NCI-H345 (cell line): ENCODE data around the gene KCNMA1.
"Not testable (repeated sequence)": the region's sequence is repeated elsewhere in the genome, so short reads cannot be mapped to it uniquely, and the experiment has no call there.

Source experiments
- DNase-seq: peaks from one replicate; lab custom pipeline; 2025; lab: John Stamatoyannopoulos, UW

The KCNMA1 gene

GRCh38 chr10:77532068-77532467 is 105.5 kb downstream of the KCNMA1 start:
- no peak for DNase-seq

DNA sequence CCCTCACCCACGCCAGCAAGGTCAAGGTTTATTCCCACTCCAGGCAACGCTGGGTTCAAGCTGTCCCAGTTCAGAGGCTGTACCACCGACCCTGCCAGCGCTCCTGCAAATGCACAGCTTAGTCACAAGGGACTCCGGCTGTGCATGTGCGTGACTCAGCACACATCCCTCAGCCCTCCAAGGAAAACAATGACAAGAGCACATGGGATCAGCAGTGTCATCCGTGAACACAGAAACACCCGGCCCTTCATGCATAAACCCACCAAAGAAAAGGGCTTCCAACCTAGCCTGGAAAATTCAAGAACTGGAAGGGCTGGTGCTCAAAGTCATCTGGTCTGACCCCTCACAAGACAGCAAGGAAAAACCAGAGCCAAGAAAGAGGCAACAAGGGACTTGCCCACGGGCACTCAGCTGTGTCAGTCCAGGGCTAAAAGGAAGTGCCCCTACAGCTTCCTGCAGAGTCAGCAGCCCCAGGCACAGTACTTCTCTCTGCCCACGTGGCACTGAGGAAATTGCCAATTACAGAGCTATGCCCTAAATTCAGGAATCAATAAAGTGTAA is 106.1 kb downstream of the KCNMA1 start:
- DNase-seq: peak; percentile 47

- DNase-seq: no peak
Observed at GRCh38 chr10:77530011-77530410, 107.6 kb downstream of the KCNMA1 start.

DNA sequence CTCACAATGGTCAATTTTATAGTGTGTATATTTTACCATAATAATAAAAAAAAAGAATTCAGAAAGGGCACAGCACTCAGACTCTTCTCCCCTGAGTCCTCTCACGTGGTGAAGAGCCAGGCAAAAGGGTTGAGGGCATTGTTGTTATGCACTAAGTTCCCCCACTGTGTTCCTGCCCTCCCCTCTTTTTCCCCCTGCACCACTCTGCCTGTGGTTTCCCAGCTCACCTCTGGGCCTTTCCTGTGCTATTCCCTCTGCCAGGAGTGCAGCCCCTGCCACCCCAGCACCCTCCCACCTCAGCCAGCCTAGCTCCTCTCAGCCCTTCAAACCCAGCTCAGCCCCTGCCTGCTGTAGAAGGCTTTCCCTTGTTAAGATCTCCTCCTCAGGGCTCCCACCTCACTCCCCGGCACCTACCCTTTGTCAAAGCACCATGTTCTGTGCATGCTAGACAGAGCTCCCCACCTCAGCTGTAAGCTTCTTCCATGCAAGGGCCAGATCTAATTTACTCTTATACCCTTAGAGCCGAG is 108.5 kb downstream of the KCNMA1 start:
- DNase-seq: peak; percentile 19

- no peak for DNase-seq
Observed at GRCh38 chr10:77527839-77528238, 109.8 kb downstream of the KCNMA1 start.

- DNase-seq: no peak
Observed at GRCh38 chr10:77526868-77527617, 110.6 kb downstream of the KCNMA1 start.

DNA sequence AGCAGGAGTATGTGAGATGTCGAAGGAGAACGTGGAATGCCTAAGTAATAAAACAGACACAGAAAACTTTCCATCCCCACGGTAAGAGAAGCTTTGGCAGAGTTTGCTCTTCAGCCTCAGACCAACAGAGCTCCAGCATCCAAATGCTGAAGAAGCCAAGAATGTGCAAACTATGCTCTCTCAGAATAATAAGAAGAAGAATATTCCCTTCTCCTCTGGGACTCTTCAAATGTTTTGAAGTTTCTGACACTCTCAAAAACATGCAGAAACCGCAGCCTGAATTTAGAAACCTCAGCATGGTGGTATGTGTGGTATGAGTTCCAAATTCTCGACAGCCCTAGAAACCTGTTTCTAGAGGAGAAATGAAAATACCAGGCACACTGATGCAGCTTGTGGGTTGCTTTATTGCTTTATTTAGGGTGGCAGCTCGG is 113.3 kb downstream of the KCNMA1 start:
- DNase-seq: no peak

DNA sequence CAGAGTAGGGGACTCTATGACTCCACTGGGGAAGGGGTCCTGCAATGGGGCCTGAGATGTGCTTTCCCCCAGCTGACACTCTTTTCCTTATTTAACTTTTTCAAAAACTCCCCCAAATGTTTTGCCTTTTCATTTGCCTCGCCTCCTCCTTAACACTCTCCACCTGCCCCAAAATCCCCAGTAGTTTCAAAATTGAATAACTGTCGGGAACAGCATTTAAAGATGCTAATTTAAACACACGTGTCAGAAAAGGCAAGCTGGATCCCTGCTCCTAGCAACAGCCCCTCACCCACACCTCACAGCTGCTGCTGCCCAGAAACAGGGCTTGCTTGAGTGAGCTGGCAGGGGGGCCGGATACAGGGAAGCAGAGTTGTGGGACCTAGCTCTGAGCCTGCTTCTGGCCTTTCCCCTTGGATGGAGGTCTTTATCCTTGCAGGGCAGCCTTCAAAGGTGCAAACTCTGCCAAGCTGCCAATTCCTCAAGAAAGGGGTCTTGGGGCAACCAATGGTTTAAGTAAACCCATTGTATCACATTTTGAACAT is 115.3 kb downstream of the KCNMA1 start:
- DNase-seq: no peak

DNA sequence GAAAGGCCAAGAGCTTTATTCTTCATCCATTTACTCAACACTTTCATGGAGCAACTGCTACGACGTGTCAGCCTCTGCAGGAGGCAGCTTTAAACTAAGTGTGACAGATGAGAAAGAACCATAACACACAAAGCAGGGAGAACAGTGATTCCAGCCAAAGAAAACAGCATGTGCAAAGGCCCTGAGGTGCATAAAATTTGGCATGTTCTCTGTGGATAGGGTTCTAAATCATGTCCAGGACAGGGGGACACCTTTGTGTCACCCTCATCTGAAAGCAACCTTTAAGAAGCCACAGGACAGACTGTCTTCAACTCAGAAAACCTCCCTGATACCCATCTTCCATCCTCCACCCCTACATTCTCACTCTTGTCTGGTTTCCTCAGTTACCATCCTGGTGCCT is 116.6 kb downstream of the KCNMA1 start:
- DNase-seq: no peak

- no peak for DNase-seq
Observed at GRCh38 chr10:77520290-77520689, 117.3 kb downstream of the KCNMA1 start.

DNA sequence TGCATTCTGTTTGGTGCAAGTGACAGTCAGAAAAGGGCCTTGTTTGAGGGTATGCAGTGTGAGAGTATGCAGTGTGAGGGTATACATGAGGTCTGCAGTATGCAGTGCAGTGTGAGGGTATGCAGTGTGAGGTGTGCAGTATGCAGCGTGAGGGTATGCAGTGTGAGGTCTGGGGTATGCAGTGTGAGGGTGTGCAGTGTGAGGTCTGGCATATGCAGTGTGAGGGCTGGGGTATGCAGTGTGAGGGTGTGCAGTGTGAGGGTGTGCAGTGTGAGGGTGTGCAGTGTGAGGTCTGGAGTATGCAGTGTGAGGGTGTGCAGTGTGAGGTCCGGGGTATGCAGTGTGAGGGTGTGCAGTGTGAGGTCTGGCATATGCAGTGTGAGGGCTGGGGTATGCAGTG is 117.8 kb downstream of the KCNMA1 start:
- DNase-seq: not testable (repeated sequence)

- no peak for DNase-seq
Observed at GRCh38 chr10:77518910-77519274, 118.7 kb downstream of the KCNMA1 start.

DNA sequence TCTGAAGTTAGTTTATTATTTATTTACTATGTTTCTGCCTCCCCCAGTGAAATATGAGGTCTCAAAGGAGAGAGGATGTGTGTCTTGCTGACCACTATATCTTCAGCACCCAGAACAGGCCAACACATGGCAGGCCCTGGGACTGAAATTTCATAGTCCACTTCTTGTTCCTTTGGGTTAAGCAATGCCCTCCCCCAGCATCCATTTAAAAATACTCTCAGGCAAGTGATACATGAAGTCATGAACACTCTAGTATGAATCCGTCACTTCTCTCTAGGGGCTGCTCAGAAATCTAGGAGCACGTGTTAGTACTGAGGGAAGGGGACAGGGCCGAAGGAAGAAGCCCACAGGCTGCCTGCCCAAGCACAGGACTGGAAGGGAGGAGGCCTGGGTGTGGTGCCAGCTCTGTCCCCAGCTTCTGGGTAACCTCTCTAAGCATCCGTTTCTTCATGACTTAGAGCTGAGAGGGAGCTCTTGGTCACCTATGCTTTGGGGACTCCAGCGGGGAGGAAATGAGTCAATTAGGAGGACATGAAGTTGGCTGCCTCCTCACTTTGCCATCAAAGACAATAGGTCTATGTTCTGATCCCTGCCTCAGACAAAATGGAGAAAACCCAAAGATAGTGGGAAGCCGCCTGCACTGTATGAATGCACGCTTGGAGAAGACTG is 119.2 kb downstream of the KCNMA1 start:
- no peak for DNase-seq

GRCh38 chr10:77516575-77516974 is 121.0 kb downstream of the KCNMA1 start:
- DNase-seq: peak; percentile 29

DNA sequence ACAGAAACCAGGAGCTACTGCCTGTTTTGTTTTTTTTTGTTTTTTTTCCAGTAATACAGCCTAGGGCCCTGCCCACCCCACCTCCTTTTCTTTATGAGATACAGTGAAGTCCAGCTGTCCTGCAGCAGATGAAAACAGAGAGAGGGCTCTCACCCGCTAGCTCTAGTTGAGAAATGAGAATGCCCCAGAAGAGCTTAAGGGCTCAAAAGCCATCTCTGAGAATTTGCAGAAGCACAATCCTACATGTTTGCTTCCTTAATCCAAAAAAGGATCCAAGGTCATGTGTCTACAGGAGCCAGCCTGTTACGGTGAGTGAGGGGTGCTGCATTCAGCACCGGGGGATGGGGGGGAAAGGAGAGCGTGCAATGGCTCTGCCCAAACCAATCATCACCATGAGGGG is 122.7 kb downstream of the KCNMA1 start:
- DNase-seq: no peak

DNA sequence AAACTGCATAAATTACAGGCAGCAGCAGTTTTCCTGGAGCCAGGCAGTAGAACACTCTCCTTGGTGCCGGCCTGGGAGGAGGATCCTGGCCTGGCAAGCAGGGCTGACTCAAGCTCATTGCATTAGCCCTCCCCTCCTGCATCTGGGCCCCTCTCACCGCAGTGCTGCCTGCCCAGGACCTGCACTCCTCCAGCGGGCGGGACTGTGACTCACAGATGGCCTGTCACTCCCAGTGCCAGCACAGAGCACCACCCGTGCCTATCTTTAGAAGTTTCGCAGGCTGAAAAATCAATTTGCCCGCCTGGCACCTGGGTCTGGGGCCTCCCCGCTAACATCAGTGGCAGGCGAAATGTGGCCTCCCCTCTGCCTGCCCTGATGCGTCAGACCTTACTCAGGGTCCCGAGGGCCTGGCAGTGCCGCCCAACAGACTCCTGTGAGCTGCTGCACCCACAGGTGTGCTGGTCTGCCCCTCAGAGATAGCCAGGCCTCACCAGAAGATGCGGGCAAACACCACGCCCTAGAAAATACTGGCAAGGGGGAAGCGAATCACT is 123.8 kb downstream of the KCNMA1 start:
- peak; percentile 42 for DNase-seq

GRCh38 chr10:77513220-77513619 is 124.4 kb downstream of the KCNMA1 start:
- no peak for DNase-seq

- DNase-seq: no peak
Observed at GRCh38 chr10:77512219-77512578, 125.4 kb downstream of the KCNMA1 start.

- DNase-seq: no peak
Observed at GRCh38 chr10:77511498-77512218, 126.0 kb downstream of the KCNMA1 start.

DNA sequence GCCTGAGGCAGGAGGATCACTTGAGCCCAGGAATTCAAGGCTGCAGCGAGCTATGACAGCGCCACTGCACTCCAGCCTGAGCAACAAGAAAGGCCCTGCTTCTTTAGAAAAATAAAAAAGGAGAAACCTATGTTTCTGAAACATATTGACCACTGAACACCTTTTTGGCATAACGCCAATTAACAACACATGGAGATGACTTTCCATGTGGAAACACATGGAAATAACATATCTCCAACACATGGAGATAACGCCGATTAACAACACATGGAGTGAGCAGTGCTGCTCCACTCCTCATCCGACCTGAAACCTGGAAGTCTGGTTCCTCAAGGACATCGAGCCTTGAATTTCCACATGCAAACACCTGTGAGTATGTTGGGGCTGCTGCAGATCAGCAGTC is 126.9 kb downstream of the KCNMA1 start:
- no peak for DNase-seq

GRCh38 chr10:77510294-77510693 is 127.3 kb downstream of the KCNMA1 start:
- DNase-seq: no peak

DNA sequence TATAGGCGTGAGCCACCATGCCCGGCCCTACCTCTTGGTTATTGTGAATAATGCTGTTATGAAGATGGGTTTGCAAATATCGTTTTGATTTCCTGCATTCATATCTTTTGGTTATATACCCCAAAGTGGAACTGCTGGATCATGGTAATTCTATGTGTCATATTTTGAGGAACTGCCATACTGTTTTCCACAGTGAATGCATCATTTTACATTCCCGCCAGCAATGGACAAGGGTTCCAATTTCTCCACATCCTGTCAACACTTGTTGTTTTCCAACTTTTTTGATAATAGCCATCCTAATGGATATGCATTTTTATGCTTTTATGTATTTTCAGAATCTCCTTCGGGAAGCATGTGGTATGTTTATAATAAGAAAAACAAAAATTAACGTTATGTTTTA is 128.2 kb downstream of the KCNMA1 start:
- DNase-seq: no peak
